NCI-H187 treated with DMSO at 0.1 percent for 48 hours (cell line): Measurements from ENCODE around the gene ZC3H11A.
"Not testable (repeated sequence)": the region's sequence is repeated elsewhere in the genome, so short reads cannot be mapped to it uniquely, and the experiment has no call there.

Source experiments
- DNase-seq: peaks from one replicate; lab custom pipeline; 2025; lab: John Stamatoyannopoulos, UW

Gene ZC3H11A

DNA sequence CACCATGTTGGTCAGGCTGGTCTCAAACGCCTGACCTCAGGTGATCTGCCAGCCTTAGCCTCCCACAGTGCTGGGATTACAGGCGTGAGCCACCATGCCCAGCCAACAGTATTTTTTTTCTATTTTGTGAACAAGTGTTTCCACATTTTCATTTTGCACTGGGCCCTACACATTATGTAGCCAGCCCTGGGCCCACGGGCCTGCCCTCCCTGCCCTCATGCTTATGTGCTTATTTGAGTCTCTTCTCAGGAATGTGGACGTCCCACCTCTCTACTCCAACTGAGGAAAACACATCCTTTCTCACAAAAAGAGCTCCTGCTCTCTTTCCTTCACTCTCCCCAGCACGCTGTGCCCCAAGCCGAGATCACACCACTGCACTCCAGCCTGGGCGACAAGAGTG lies 13.5 kb upstream of the ZC3H11A start:
- DNase-seq: no peak

DNA sequence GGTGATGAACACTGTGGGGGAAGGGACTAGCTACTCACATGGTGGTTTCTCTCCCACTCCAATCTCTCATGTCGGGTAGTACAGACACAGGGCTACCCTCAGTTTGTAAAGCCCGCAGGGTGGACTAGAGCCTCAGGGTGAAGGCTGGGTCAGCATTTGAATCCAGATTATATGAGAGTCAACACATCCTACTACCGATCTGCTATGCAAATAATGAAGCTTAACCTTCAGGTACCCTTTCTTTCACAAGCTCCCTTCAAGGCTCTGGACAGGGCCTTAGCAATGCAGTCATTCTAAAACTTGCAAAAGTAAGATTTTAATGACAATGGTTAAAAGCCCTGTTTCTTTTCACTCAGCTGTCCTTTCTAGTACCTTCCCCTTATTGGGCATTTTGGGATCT lies 5.5 kb upstream of the ZC3H11A start:
- no peak for DNase-seq

DNA sequence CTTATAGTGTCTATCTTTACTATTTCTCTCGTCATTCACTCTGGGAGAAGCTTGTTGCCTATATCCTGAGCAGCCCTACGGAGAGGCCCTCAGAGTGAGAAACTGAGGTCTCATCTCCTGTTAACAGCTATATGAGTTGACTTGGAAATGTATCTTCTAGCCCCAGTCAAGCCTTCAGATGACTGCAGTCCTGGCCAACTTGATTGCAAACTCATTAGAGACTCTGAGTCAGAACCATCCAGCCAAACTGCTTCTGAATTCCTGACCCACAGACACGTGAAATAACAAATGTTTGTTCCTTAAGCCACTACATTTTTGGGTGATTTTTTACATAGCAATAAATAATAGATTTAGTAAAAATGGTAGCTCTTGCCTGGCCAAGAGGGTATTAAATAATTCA lies 3.9 kb upstream of the ZC3H11A start:
- DNase-seq: no peak

DNA sequence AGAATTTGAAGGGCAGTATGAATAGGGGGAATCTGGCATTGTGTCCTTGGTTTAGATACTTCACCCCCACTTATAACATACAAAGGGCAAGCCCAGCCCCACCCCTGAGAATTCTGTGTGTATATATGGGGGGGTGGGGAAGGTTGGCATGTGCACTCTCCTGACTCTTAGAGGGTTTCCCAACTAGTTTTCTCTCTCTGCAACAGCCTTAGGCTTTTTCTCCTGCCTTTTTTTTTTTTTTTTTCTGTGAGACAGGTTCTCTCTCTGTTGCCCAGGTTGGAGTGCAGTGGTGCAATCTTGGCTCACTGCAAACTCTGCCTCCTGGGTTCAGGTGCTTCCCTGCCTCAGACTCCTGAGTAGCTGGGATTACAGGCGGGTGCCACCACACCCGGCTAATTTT lies 2.9 kb upstream of the ZC3H11A start:
- DNase-seq: no peak

DNA sequence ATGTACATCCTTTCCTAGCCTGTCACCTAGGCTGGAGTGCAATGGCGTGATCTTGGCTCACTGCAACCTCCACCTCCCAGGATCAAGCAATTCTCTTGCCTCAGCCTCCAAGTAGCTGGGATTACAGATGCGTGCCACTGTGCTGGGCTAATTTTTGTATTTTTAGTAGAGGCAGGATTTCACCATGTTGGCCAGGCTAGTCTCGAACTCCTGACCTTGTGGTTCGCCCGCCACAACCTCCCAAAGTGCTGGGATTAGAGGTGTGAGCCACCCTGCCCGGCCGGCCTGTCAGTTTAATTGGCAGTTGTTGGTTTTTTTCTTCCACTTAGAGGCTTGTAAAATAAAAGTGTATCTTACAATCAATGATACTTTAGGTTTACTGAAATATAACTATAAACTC lies 1.9 kb upstream of the ZC3H11A start:
- not testable (repeated sequence) for DNase-seq

DNA sequence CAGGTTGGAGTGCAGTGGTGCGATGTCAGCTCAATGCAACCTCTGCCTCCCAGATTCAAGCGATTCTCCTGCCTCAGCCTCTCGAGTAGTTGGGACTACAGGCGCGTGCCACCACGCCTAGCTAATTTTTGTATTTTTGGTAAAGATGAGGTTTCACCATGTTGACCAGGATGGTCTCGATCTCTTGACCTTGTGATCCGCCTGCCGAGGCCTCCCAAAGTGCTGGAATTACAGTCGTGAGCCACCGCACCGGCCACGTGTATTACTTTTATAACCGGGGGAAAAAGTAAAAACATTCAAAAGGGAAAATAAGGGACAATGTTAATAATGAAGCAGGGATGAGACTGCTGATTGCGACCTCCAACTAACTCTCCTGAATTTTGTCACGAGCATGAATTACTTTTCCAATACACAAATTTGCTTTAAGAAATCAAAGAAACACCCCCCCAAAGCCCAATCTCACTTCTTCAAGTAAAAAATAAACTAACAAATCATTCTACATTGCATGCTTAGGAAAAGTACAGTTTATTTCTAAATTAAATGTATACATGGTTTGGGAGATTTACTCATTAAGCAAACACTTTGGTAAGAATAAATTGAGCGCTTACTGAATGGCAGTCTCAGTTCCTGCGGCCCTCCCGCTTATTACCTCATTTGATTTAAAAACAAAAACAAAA lies 521 bp upstream of the ZC3H11A start:
- DNase-seq: no peak

DNA sequence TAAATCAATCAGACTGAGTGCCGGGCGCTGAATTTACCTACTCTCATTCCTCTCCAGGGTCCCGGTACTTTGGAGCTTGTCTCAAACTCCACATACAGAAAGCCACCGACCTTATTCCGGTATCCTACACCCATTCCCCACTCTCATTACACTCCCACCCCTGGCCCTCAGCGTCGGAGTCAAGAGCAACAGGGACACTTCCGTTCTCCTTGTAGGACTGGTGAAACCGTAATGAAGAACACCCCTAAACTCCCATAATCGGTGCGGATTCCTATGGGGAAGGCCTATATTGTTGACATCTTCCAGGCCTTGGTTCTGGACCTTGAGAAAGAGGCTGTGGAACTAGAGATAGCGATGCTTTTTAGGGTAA lies 798 bp downstream of the ZC3H11A start:
- no peak for DNase-seq

DNA sequence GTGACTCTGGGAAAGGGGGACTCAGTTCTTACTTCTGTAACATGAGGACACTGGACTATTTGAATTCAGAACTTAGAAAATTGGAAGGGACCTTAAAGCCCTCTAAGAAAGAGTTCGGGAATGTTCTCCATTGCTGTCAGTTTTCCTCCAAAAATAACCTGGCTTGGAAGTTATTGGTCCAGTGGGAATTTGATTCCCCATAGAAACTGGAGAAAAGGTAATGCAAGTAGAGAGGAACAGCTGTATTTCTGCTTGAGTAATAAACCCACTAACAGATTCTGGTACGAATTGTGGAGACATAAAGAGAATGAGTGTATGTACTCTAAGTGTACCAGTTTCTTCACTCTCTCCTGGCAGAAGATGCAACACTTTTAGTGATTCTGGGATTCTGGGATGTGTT lies 1.8 kb downstream of the ZC3H11A start:
- no peak for DNase-seq

DNA sequence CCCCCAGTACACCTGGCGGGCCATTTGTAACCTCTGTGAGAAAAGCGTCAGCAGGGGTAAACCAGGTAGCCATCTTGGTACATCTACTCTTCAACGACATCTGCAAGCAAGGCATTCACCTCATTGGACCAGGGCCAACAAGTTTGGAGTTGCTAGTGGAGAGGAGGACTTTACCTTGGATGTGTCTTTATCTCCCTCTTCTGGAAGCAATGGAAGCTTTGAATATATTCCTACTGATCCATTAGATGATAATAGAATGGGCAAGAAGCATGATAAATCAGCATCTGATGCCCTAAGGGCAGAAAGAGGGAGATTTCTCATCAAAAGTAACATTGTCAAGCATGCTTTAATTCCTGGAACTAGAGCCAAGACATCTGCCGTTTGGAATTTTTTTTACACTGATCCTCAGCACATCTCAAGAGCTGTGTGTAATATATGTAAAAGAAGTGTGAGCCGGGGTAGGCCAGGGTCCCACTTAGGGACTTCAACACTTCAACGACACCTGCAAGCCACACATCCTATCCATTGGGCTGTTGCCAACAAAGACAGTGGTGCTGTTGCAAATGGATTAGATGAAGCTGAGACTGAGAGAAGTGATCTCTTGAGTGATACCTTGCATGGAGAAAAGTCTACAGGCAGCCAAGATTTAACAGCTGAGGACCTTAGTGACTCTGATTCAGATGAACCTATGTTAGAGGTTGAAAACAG lies 2.7 kb downstream of the ZC3H11A start:
- DNase-seq: no peak

DNA sequence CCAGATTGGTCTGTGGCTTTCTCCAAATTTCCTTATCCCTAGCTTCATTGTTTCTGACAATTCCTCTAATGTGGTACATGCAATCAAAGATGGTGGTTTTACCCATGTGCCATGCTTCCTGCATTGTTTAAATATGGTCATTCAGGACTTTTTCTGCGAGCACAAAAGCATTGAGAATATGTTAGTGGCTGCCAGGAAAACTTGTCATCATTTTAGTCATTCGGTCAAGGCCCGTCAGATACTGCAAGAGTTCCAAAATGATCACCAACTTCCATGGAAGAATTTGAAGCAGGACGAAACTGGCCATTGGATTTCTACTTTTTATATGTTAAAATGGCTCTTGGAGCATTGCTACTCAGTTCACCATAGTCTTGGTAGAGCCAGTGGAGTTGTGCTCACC lies 3.7 kb downstream of the ZC3H11A start:
- DNase-seq: no peak

DNA sequence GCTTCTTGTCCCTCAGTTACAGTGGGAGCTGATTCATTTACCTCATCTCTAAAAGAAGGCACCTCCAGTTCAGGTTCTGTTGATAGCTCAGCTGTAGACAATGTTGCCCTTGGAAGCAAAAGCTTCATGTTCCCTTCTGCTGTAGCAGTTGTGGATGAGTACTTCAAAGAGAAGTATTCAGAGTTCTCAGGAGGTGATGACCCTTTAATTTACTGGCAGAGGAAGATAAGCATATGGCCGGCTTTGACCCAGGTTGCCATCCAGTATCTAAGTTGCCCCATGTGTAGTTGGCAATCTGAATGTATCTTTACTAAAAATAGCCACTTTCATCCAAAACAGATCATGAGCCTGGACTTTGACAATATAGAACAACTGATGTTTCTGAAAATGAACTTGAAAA lies 4.5 kb downstream of the ZC3H11A start:
- DNase-seq: no peak

DNA sequence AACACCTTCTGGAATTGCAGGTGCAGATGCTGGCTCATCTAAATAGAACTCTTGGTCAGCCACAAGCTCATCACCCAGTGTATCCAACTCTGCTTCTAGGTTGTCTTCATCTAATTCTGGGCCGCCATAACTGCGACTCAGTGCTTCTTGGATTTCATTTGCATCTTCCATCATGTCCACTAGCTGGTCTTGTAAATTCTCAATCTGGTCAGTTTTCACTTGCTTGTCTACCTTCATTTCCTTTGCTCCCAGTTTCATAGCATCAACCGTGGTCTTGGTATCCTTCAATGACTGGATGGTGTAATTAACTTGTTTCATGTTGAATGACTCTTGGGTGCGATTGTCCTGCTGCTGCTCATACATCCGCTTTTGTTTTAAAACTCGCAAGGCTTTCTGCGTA lies 10.3 kb downstream of the ZC3H11A start:
- no peak for DNase-seq

DNA sequence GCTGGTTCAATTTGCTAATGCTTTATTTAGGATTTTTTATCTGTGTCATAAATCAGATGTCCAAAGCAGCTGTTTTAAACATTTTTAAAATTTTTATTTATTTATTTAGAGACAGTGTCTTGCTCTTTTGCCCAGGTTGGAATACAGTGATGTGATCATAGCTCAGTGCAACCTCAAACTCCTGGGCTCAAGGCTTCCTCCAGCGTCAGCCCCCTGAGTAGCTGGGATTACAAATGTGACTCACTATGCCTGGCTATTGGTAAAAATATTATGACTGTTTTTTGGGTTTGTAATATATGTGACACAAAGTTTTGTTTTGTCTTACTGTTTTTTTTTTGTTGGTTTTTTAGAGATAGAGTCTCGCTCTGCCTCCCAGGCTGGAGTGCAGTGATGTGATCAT lies 11.8 kb downstream of the ZC3H11A start:
- DNase-seq: no peak

DNA sequence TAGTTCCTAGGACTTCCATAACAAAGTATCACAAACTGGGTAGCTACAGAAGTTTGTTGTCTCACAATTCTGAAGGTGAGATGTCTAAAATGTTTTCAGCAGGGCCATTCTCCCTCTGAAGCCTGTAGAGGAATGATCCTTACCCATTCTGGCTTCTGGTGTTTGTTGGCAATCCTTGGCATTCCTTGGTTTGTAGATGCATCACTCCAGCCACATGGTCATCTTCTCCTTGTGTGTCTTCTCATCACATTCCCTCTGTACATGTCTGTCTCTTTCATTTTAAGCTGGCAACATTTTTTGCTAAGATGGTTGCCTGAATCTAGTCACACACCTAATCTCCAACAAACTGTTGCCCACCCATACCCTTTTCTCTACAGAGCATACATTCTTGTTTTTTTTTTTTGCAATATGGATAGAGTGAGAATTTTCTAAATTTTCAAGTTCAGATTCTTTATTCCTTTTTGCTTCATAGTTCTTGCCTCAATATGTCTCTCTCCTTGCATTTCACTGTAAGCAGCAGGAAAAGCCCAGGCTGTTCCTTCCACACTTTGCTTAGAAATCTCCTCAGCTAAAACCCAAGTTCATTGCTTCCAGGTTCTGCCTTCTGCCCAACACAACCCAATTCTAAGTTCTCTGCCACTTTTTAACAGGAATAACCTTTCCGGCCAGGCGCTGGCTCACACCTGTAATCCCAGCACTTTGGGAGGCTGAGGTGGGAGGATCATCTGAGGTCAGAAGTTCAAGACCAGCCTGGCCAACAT lies 18.3 kb downstream of the ZC3H11A start:
- DNase-seq: no peak

DNA sequence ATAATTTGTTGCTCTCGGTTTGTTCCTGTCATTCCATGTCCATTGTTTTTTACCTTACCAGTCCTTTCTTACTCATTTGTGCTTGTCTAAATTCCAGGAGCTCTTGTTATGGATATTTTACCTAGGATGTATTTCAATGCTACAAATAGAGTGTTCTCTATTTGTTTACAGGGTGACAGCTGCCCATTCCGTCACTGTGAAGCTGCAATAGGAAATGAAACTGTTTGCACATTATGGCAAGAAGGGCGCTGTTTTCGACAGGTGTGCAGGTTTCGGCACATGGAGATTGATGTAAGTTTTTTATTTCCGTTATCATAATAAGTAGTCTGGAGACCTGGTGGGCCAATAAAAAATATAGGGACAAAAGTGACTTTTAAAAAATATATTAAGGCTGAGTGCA lies 23.0 kb downstream of the ZC3H11A start:
- no peak for DNase-seq

DNA sequence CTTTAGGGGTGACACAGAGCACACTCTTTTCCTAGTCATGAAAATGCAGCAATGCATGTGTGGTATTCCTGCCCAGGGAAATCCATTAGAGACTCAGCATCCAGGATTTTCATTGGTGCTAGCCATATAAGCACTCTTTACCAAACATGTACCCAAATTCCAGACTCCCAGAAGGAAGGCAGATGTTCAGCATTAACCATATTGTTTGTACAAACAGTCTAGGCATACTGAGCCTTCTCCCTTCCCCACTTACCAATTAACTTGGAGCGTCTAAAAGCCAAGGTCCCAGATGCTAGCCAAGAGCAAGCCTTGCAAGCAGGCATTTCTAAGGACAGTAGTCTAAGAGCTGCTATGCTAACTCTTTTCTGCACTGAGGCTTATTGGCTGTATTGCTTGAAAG lies 27.9 kb downstream of the ZC3H11A start:
- DNase-seq: no peak

DNA sequence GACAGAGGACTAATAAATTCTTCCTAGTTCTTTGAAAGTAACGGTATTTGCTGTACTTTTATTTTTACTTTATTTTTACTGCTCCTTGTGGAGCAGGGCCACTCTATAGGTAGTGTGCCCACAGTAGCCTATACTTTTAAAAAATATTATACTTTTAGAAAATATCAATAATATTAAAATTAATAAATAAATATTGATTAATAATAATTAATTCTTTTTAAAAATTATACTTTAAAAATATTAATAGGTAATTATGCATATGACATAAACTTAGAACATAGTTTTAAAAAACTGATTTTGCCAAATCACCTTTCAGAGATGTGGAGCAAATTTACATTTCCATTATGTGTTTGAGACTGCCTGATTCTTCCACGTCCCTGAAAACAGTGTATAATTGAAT lies 30.8 kb downstream of the ZC3H11A start:
- no peak for DNase-seq

DNA sequence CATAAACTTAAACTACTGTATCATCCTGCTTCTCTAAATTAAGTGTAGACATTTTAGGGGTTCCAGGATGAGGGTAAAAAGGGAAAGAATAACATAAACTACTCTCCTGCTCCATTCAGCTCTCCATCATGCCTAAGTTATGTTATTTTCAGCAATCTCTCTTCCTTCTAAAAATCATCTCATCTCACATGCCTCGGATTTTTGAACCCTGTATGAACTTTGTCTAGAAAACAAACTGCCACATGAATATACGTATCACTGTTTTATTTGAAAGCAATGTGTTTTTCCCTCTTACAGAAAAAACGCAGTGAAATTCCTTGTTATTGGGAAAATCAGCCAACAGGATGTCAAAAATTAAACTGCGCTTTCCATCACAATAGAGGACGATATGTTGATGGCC lies 32.6 kb downstream of the ZC3H11A start:
- DNase-seq: no peak

DNA sequence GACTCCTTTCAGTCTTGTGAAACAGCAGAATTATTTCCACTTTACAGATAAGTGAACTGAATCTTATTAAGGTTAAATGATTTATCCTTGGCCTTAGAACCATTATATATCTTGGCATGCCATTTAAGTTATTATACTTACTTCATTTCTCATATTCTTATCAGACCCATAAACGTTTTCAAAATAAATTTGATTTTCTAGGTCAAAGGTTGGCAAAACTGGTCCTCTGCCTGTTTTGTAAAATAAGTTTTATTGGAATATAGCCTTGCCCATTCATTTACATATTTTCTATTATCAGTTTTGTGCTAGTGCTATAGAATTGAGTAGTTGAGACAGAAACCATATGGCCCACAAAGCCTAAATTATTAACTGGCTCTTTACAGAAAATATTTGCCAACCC lies 33.1 kb downstream of the ZC3H11A start:
- DNase-seq: no peak

DNA sequence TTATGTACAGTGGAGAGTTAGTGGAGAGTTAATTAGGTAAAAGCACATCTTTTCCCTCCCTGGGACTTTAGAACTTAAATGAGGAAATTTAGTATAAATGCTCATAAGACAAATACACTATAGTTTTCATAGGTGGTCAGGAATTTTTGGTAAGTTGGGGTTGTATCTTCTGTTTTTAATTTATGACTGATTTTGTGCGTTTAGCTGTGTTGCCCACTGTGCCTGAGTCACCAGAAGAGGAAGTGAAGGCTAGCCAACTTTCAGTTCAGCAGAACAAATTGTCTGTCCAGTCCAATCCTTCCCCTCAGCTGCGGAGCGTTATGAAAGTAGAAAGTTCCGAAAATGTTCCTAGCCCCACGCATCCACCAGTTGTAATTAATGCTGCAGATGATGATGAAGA lies 33.8 kb downstream of the ZC3H11A start:
- DNase-seq: not testable (repeated sequence)

DNA sequence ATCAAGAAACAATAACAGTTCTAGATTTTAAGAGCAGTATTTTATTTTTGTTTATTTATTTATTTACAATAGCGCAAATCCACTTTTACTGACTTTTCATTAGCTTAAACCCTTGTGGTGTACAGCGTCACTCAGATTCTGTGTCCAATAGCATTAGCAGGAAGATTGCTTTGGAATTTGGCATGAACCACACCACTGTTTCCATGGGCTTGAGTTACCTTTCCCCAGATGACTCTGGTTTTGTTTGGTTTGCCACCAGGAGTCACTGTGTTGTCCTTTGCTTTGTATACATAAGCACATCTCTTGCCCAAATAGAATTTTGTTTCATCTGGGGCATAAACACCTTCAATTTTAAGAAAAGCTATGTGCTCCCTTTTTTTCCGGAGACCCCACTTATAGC lies 40.1 kb downstream of the ZC3H11A start:
- DNase-seq: no peak

DNA sequence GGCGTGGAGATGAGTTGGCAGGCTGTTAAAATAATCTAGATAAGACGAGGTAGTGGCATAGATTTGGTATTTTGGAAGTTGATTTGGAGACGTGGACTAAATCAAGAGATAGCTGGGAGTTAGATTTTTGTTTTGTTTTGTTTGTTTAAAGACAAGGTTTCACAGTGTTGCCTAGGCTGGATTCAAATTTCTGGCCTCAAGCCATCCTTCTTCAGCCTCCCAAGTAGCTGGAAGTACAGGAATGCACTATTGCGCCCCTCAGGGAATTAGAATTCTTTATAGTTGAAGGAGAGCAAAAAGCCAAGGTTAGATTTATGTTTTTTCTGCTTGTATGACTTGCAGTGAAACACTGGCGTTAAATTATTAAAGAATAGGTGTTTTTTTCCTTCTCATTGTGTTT lies 43.7 kb downstream of the ZC3H11A start:
- no peak for DNase-seq

DNA sequence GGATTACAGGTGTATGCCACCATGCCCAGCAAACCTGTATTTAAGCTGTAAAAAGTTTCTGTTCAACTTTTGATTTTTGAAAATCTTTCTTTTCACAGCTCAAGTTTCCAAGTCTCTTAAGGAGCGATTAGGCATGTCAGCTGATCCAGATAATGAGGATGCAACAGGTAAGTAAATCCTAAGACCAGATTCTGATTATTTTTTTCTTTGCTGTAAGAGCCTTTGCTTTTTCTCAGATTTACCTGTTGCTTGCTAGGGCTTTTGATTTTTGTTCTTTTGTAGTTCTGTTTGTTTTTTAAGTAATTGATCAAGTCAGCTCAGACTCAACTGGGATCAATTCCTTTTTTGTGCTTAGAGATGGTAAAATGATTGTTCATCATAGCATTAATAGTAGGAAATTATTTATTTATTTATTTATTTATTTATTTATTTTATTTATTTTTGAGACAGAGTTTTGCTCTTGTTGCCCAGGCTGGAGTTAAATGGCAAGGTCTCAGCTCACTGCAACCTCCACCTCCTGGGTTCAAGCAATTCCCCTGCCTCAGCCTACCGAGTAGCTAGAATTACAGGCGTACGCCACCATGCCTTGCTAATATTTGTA lies 44.9 kb downstream of the ZC3H11A start:
- no peak for DNase-seq
